ENCODE results near the gene ANKS1B. TPM values are rescaled to one million over a fixed set of nuclear protein-coding genes. Genes with fewer than 3 reads are reported as not detected.
A peak's percentile ranks its signal among the peaks of the same experiment; 100 is the strongest.

The ANKS1B gene
- total and polyA plus RNA-seq, 9 donors: 1.4 to 5.6 (median 2.7) TPM

DNA sequence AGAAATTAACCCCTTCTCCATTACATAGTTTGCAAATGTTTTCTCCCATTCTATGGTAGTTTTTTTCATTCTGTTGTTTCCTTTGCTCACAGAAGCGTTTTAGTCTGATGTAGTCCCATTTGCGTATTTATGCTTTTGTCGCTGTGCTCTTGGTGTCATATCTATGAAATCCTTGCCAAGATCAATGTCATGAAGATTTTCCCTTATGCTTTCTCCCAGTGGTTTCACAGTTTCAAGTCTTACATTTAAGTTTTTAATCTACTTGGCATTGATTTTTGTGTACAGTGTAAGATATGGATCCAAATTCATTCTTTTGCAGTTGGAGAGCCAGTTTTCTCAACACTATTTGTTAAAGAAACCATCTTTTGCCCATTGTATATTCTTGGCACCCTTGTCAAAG, 982.0 kb downstream of the ANKS1B start:
- Histone ChIP-seq H3K4me1 (ENCODE audit: control insufficient read depth, insufficient read depth, low read length) (peaks cover 2% of the 10 kb centered on the region), H3K4me3 (ENCODE audit: low read length) (no peak overlapping the region), H3K9me3 (replicated peaks; ENCODE audit: control insufficient read depth, low read depth, low read length) (no peaks in the 10 kb centered on the region), H3K27me3 (ENCODE audit: control insufficient read depth, insufficient read depth, low read length) (no peaks in the 10 kb centered on the region), H3K36me3 (ENCODE audit: control insufficient read depth, insufficient read depth, low read length) (no peaks in the 10 kb centered on the region), H3K27ac (ENCODE audit: low read length) (no peak overlapping the region)
- 80% methylated on average over 2 of the region's 3 CpGs for whole genome bisulfite sequencing (ENCODE audit: insufficient coverage)
- DNase-seq: no peak

DNA sequence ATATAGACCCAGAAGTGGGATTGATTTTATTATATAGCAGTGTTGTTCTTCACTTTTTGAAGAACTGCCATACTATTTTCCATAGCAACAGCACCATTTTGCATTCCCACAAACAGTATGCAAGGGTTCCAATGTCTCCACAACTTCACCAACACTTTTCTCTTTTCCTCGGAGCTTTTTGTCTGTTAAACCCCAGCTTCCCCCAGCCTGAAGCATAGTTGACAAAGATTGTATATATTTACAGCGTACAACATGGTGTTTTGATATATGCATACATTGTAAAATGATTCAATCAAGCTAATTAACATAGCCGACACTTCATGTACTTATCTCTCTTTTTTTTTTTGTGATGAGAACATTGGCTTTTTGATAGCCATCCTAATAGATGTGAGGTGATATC, 982.6 kb downstream of the ANKS1B start:
- no CpG with 5 or more reads among the region's 3 CpGs for WGBS (ENCODE audit: insufficient coverage)
- H3K36me3 ChIP-seq (ENCODE audit: control insufficient read depth, insufficient read depth, low read length): no peaks in the 10 kb centered on the region
- no peak overlapping the region for H3K4me3 ChIP-seq (ENCODE audit: low read length)
- H3K27ac ChIP-seq (ENCODE audit: low read length): no peak overlapping the region
- no peaks in the 10 kb centered on the region for H3K9me3 ChIP-seq (replicated peaks; ENCODE audit: control insufficient read depth, low read depth, low read length)
- DNase-seq: no peak
- H3K27me3 ChIP-seq (ENCODE audit: control insufficient read depth, insufficient read depth, low read length): no peaks in the 10 kb centered on the region
- H3K4me1 ChIP-seq (ENCODE audit: control insufficient read depth, insufficient read depth, low read length): peaks cover 2% of the 10 kb centered on the region

DNA sequence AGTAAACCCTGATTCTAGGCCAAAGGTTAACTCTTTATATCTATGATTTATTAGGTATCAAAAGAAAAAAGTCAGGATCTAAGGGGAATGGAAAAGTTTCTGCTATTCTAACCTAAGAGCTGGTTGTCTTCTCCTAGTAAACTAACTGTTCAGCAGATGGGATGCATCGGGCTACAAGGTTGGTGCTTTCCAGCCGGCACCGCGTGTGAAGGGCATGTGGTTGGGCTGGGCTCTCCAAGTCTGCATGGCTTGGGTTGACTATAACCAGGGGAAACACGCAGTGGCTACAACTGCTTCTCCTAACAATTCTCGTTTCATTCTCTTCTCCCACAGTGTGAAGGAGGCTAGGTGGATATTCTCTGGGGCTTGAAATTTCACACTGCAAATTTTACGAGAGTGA, 985.2 kb downstream of the ANKS1B start:
- H3K9me3 ChIP-seq (replicated peaks; ENCODE audit: control insufficient read depth, low read depth, low read length): no peaks in the 10 kb centered on the region
- WGBS (ENCODE audit: insufficient coverage): no CpG with 5 or more reads among the region's 7 CpGs
- peak; percentile 7 for DNase-seq

DNA sequence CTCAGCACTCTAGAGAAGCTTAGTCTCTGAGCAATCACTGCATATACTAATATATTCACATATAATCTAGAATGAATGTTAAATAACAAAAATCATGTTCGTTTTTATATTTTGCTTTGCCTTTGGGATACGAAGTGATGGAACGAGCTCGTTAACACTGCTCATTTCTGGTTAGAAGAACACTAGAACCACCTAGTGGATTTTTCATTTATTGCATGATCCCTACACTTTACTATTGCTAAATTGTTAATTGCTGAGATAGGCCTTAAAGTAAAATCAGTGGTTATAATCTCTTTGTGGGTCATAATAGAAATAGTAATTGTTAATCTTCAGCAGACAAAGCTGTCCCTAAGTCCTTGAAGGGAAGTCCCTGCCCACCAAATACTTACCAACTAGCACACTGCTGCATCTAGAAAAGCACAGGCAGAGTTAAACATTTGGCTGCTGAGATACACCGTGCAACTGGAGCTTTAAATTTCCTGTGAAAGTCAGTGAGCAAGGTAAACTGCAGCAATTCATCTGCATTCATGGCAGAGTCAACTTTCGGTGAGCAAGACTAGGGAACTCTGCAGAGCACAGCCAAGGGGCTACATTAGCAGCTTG, 985.9 kb downstream of the ANKS1B start:
- H3K27ac ChIP-seq (ENCODE audit: low read length): no peak overlapping the region
- no peaks in the 10 kb centered on the region for H3K27me3 ChIP-seq (ENCODE audit: control insufficient read depth, insufficient read depth, low read length)
- H3K4me3 ChIP-seq (ENCODE audit: low read length): no peak overlapping the region
- DNase-seq: peak; percentile 62
- H3K9me3 ChIP-seq (replicated peaks; ENCODE audit: control insufficient read depth, low read depth, low read length): no peaks in the 10 kb centered on the region
- H3K36me3 ChIP-seq (ENCODE audit: control insufficient read depth, insufficient read depth, low read length): no peaks in the 10 kb centered on the region
- 24% methylated on average over 2 of the region's 6 CpGs for WGBS (ENCODE audit: insufficient coverage)
- peaks cover 2% of the 10 kb centered on the region for H3K4me1 ChIP-seq (ENCODE audit: control insufficient read depth, insufficient read depth, low read length)

More for the DNA sequence above, 985.2 kb downstream of the ANKS1B start:
- no peaks in the 10 kb centered on the region for H3K36me3 ChIP-seq (ENCODE audit: control insufficient read depth, insufficient read depth, low read length)
- no peak overlapping the region for H3K4me3 ChIP-seq (ENCODE audit: low read length)
- no peaks in the 10 kb centered on the region for H3K27me3 ChIP-seq (ENCODE audit: control insufficient read depth, insufficient read depth, low read length)
- H3K27ac ChIP-seq (ENCODE audit: low read length): no peak overlapping the region
- H3K4me1 ChIP-seq (ENCODE audit: control insufficient read depth, insufficient read depth, low read length): peaks cover 2% of the 10 kb centered on the region

DNA sequence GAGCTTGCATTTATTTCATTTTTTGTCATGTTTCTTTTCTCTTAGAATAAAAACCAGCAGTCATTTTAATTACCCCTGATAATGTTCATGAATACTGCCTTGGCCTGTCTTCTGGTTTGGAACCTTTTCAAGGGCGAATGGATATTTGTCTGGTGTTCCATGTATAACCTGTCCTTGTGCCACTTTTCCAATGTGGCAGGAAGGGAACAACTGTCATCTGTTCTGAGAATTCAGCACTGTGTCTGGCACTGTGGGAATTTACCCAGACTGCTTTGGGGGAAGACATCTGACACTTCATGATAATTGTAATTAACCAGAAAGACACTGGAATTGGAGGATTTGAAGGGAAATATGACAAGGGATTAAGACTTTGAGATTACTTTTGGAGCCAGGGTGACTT, 986.8 kb downstream of the ANKS1B start:
- no CpG with 5 or more reads among the region's 1 CpG for WGBS (ENCODE audit: insufficient coverage)
- Histone ChIP-seq H3K27me3 (ENCODE audit: control insufficient read depth, insufficient read depth, low read length) (no peaks in the 10 kb centered on the region), H3K36me3 (ENCODE audit: control insufficient read depth, insufficient read depth, low read length) (no peaks in the 10 kb centered on the region), H3K4me3 (ENCODE audit: low read length) (no peak overlapping the region), H3K4me1 (ENCODE audit: control insufficient read depth, insufficient read depth, low read length) (peaks cover 2% of the 10 kb centered on the region), H3K27ac (ENCODE audit: low read length) (no peak overlapping the region), H3K9me3 (replicated peaks; ENCODE audit: control insufficient read depth, low read depth, low read length) (no peaks in the 10 kb centered on the region)
- peak; percentile 24 for DNase-seq

DNA sequence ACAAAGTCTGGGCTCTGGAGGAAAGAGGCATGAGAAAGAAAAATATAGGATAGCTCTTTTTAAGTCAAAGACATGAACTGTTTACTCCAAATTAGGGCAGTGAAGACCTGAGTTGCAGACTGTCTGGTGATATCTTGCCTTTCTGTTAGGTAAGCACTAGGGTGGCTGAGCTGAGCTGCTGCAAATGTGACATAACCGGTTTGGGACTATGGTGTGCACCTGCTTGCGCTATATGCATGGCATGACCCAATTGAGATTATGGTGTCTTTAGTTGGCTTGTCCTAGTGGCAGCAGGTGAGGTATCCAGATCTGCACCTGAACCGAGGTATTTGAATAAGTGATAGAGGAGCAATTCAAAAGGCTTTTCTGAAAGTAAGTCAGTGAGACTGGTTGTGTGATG, 994.1 kb downstream of the ANKS1B start:
- Histone ChIP-seq H3K4me1 (ENCODE audit: control insufficient read depth, insufficient read depth, low read length) (no peaks in the 10 kb centered on the region), H3K27ac (ENCODE audit: low read length) (no peak overlapping the region), H3K36me3 (ENCODE audit: control insufficient read depth, insufficient read depth, low read length) (no peaks in the 10 kb centered on the region), H3K4me3 (ENCODE audit: low read length) (no peak overlapping the region), H3K9me3 (replicated peaks; ENCODE audit: control insufficient read depth, low read depth, low read length) (no peaks in the 10 kb centered on the region), H3K27me3 (ENCODE audit: control insufficient read depth, insufficient read depth, low read length) (no peaks in the 10 kb centered on the region)
- 82% methylated on average over 3 of the region's 3 CpGs for WGBS (ENCODE audit: insufficient coverage)
- DNase-seq: no peak

DNA sequence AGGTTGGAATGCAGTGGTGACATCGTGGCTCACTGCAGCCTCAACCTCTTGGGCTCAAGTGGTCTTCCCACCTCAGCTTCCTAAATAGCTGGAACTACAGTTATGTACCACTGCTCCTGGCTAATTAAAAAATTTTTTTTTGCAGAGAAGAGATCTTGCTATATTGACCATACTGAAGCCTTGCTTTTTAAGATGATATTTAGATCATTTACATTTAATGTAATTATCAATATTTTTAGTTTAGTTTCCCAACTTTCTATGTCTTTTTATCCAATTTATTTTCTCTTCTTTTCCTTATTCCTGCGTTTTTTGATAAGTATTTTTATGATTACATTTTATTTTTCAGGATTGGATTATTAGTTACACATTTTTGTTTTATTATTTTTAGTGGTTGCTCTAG, 999.6 kb downstream of the ANKS1B start:
- Histone ChIP-seq H3K27me3 (ENCODE audit: control insufficient read depth, insufficient read depth, low read length) (no peaks in the 10 kb centered on the region), H3K36me3 (ENCODE audit: control insufficient read depth, insufficient read depth, low read length) (no peaks in the 10 kb centered on the region), H3K27ac (ENCODE audit: low read length) (no peak overlapping the region), H3K4me1 (ENCODE audit: control insufficient read depth, insufficient read depth, low read length) (no peaks in the 10 kb centered on the region), H3K4me3 (ENCODE audit: low read length) (no peak overlapping the region), H3K9me3 (replicated peaks; ENCODE audit: control insufficient read depth, low read depth, low read length) (peaks cover 4% of the 10 kb centered on the region)
- WGBS (ENCODE audit: insufficient coverage): 80% methylated on average over 1 of the region's 2 CpGs
- DNase-seq: no peak

DNA sequence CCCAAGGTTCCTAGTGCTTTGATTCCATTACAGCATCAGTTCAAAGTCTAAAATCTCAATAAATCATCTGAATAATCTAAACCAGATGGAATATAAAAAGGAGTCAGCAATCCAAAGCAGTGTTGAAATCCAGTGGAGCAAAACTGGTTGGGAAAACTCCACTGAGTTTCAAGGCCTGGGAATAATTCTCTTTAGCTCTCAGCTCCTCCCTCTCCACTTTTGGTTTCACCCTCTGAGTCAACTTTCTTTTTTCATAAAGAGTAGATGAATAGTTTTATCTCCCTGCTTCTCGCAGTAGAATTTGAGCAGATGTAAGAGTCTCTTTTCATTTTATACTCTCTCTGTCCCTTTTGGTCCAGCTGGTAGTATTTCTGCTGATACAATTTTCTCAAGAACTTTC, 1001.1 kb downstream of the ANKS1B start:
- H3K4me1 ChIP-seq (ENCODE audit: control insufficient read depth, insufficient read depth, low read length): no peaks in the 10 kb centered on the region
- peaks cover 4% of the 10 kb centered on the region for H3K9me3 ChIP-seq (replicated peaks; ENCODE audit: control insufficient read depth, low read depth, low read length)
- no CpG with 5 or more reads among the region's 1 CpG for WGBS (ENCODE audit: insufficient coverage)
- H3K27me3 ChIP-seq (ENCODE audit: control insufficient read depth, insufficient read depth, low read length): no peaks in the 10 kb centered on the region
- no peaks in the 10 kb centered on the region for H3K36me3 ChIP-seq (ENCODE audit: control insufficient read depth, insufficient read depth, low read length)
- H3K4me3 ChIP-seq (ENCODE audit: low read length): no peak overlapping the region
- DNase-seq: no peak
- H3K27ac ChIP-seq (ENCODE audit: low read length): no peak overlapping the region

DNA sequence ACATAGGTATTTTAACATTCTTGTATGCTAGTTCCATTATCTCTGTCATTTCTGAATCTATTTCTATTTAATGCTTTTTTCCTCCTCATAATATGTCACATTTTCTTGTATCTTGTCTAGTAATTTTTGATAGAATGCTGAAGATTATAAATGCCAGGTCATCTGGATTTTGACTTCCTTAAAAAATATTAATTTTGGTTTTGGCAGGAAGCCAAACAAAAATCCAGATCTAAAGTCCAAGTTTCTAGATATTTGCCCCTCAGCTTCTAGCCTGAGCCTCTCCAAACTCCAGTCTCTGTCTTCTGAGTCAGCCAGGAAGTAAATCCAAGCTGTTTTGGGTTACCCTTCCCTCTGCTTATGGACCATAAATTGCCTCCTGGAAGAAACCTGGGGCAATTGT, 1004.2 kb downstream of the ANKS1B start:
- DNase-seq: no peak
- Histone ChIP-seq H3K4me1 (ENCODE audit: control insufficient read depth, insufficient read depth, low read length) (no peaks in the 10 kb centered on the region), H3K4me3 (ENCODE audit: low read length) (no peak overlapping the region), H3K9me3 (replicated peaks; ENCODE audit: control insufficient read depth, low read depth, low read length) (peaks cover 4% of the 10 kb centered on the region), H3K27me3 (ENCODE audit: control insufficient read depth, insufficient read depth, low read length) (no peaks in the 10 kb centered on the region), H3K36me3 (ENCODE audit: control insufficient read depth, insufficient read depth, low read length) (no peaks in the 10 kb centered on the region), H3K27ac (ENCODE audit: low read length) (no peak overlapping the region)

DNA sequence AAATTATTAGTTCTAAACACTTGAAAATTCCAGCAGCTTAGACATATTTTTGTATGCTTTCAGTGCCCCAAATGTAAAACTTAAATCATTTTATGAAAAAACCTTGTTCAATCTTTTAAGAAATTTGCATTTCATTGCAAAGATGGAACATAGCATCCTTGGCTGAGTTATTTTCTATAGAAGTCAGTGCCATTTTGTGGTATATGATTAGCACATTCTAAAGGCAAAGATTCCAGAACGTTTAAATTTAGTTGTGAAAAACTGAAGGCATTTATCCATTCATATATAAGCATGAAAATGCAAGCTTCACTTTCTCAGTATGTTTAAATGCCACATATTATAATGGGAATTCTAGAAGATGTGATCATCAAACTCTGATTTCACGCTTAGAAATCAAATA, 1007.5 kb downstream of the ANKS1B start:
- DNase-seq: no peak
- Histone ChIP-seq H3K4me1 (ENCODE audit: control insufficient read depth, insufficient read depth, low read length) (no peaks in the 10 kb centered on the region), H3K36me3 (ENCODE audit: control insufficient read depth, insufficient read depth, low read length) (no peaks in the 10 kb centered on the region), H3K4me3 (ENCODE audit: low read length) (no peak overlapping the region), H3K27me3 (ENCODE audit: control insufficient read depth, insufficient read depth, low read length) (no peaks in the 10 kb centered on the region), H3K27ac (ENCODE audit: low read length) (no peak overlapping the region), H3K9me3 (replicated peaks; ENCODE audit: control insufficient read depth, low read depth, low read length) (no peaks in the 10 kb centered on the region)
- no CpG with 5 or more reads among the region's 2 CpGs for WGBS (ENCODE audit: insufficient coverage)

DNA sequence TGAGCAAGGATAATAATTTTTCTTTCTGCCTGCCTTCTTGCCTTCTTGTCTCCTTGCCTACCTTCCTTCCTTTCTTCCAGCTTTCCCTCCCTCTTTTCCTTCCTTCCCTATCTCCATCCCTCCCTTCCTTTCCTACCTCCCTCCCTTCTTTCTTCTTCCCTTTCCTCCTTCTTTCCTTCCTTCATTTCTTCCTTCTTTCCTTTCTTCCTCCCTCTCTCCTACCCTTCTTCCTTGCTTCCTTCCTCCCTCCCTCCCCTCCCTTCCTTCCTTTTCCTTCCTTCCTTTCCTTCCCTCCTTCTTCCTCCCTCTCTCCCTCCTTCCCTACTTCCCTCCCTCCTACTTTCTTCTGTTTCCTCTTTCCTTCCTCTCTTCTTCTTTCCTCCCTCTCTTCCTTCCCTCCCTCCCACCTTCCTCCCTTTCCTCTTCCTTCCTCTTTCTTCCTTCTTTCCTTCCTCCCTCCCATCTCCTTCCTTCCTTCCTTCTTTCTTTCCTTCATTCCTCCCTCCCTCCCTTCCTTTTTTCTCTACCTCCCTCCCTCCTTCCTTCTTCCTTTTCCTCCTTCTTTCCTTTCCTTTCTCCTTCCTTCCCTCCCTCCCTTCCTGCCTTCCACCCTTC, 1009.9 kb downstream of the ANKS1B start:
- Histone ChIP-seq H3K27me3 (ENCODE audit: control insufficient read depth, insufficient read depth, low read length) (no peaks in the 10 kb centered on the region), H3K36me3 (ENCODE audit: control insufficient read depth, insufficient read depth, low read length) (no peaks in the 10 kb centered on the region), H3K4me3 (ENCODE audit: low read length) (no peak overlapping the region), H3K9me3 (replicated peaks; ENCODE audit: control insufficient read depth, low read depth, low read length) (no peaks in the 10 kb centered on the region), H3K4me1 (ENCODE audit: control insufficient read depth, insufficient read depth, low read length) (no peaks in the 10 kb centered on the region), H3K27ac (ENCODE audit: low read length) (no peak overlapping the region)
- no peak for DNase-seq

All from muscle of leg (tissue), 11 donors.